ENCODE measurements around the gene PDGFC. TPM values are rescaled to one million over a fixed set of nuclear protein-coding genes. Genes with fewer than 3 reads are reported as not detected.

Gene PDGFC
- total and polyA plus RNA-seq, 2 of the 8 experiments (the other 6 are each of a cell fraction or from before 2014, with no cell fraction given) = 0.65 to 2.7 TPM

GRCh38 chr4:156999175-156999517 is 27.5 kb upstream of the PDGFC start:
- Histone ChIP-seq H3K9ac (replicated peaks in 1 of 4; ENCODE audit: extremely low read depth in 1 of 4, low read depth in 3 of 4, low read length in 3 of 4) (no peak overlapping the region), H3K9me3 (ENCODE audit: insufficient read depth in 2 of 2, low read depth in 1 of 2, low read length in 1 of 2) (peaks cover 10 to 23% of the 10 kb centered on the region in 2 experiments), H4K8ac (ENCODE audit: extremely low read depth, insufficient read depth, low read length) (no peak overlapping the region), H3K27ac (ENCODE audit: low read depth, low read length) (no peak overlapping the region), H3K79me1 (ENCODE audit: low read depth, low read length) (no peaks in the 10 kb centered on the region), H3K4ac (replicated peaks; ENCODE audit: insufficient read length, low read depth, low read length) (no peak overlapping the region), H3K23ac (ENCODE audit: insufficient read length) (no peak overlapping the region), H4K20me1 (replicated peaks in 1 of 2; ENCODE audit: control insufficient read depth in 1 of 2, insufficient read depth in 2 of 2, low read length in 2 of 2) (no peaks in the 10 kb centered on the region), H3K56ac (replicated peaks; ENCODE audit: insufficient read length, low read depth, low read length) (no peak overlapping the region), H3K4me1 (replicated peaks in 1 of 4; ENCODE audit: control insufficient read depth in 3 of 4, insufficient read depth in 4 of 4, low read length in 3 of 4) (peaks cover 0 to 3% (median 0%) of the 10 kb centered on the region in 4 experiments; a peak in 1 of 7 replicates), H3K4me3 (ENCODE audit: extremely low read depth in 1 of 4, insufficient read depth in 2 of 4, low read depth in 3 of 4, low read length in 4 of 4) (no peak overlapping the region), H2BK5ac (ENCODE audit: low read depth, low read length) (no peak overlapping the region), H4K5ac (ENCODE audit: insufficient read length, low read depth, low read length) (no peak overlapping the region), H3K36me3 (ENCODE audit: control insufficient read depth in 2 of 4, insufficient read depth in 4 of 4, low read length in 3 of 4) (no peaks in the 10 kb centered on the region; a peak in 2 of 8 replicates), H2BK120ac (replicated peaks; ENCODE audit: low read depth, low read length) (no peak overlapping the region), H2BK15ac (ENCODE audit: low read length) (no peak overlapping the region), H3K23me2 (ENCODE audit: low read depth, low read length) (no peaks in the 10 kb centered on the region), H3K79me2 (ENCODE audit: control insufficient read depth in 1 of 2, insufficient read depth in 2 of 2, low read length in 2 of 2) (no peaks in the 10 kb centered on the region), H3K4me2 (ENCODE audit: insufficient read depth in 1 of 2, low read depth in 2 of 2, low read length in 2 of 2) (no peak overlapping the region), H2AK5ac (ENCODE audit: low read depth, low read length) (no peak overlapping the region), H2BK20ac (ENCODE audit: low read length) (no peak overlapping the region), H3K18ac (ENCODE audit: extremely low read depth, low read length) (no peak overlapping the region), H3K14ac (ENCODE audit: insufficient read length) (no peak overlapping the region), H4K91ac (replicated peaks; ENCODE audit: insufficient read length, low read length) (no peak overlapping the region), H2BK12ac (ENCODE audit: low read depth, low read length) (no peak overlapping the region), H2AFZ (ENCODE audit: low read length) (0 out of 2 replicates have a peak overlapping the region, but pooled peaks have one; percentile 7), H3K27me3 (replicated peaks in 1 of 4; ENCODE audit: control insufficient read depth in 3 of 4, extremely low read depth in 1 of 4, insufficient read depth in 3 of 4, low read length in 3 of 4) (no peaks in the 10 kb centered on the region)
- POLR2A ChIA-PET (ENCODE audit: partially characterized antibody) = no interaction called here
- DNase-seq (ENCODE audit: low read depth in 1 of 2, low spot score in 2 of 2) (no peak), FAIRE-seq (no peak)
- CTCF ChIA-PET (ENCODE audit: partially characterized antibody) = interaction anchor here (0.7 to 1.9 kb wide), 4 partner anchors 15 to 130 kb away, joined by 3 to 6 read pairs (median 4); no protein-coding TSS in a partner anchor
- 64% methylated on average over 2 of the region's 2 CpGs; no CpG with 5 or more reads in 1 of the 2 experiments for WGBS, 2 experiments (ENCODE audit: extremely low coverage in 1 of 2, insufficient coverage in 1 of 2, insufficient read length in 1 of 2, insufficient replicate concordance in 2 of 2, low coverage in 1 of 2, low lambda C conversion rate in 2 of 2, missing lambda C conversion rate in 1 of 2)
- TF ChIP-seq CHD1 (IDR thresholded peaks at IDR 0.05; ENCODE audit: low read depth, low read length) = no peak
- peak; percentile 45; the same call in 1 of the 2 replicates for TF ChIP-seq JUND (IDR thresholded peaks at IDR 0.05; ENCODE audit: low read length)
